Left cardiac atrium (tissue), 4 donors: ENCODE data around the gene SF3B2. TPM values are rescaled to one million over a fixed set of nuclear protein-coding genes. Genes with fewer than 3 reads are reported as not detected.
"Not testable (repeated sequence)": the region's sequence is repeated elsewhere in the genome, so short reads cannot be mapped to it uniquely, and the experiment has no call there.

Experiments used
- ATAC-seq, 2 donors: fragments of 200-7000 bp; cut with Tn5 transposase; one replicate each; pipeline ENCODE4 v1.9.1; 2020; ENCODE audit warnings: mild to moderate bottlenecking in 2 of 2, moderate library complexity in 2 of 2
- DNase-seq: peaks from one replicate; pipeline ENCODE4 v3.0.0-alpha.2; 2020
- intact Hi-C, 2 donors: fragments of 100-400 bp; cut with DNase I; formaldehyde crosslinking; loops; one replicate each; pipeline versions ENCODE4 v1.14.1 to v1.15.1; 2022 to 2023
- total RNA-seq, 2 donors: library from RNA; stranded (reverse); fragmentation: NEBNext Ultra II Directional; extraction: Animal tissue kit (Norgen Biotek cat#: 25700); gene quantifications; one replicate each; pipeline ENCODE4 v1.2.1, GENCODE V29; 2021
- donor health status: DM: no; HTN: yes; CAD: no.
- donor health status: DM: no; HTN: yes; CAD: no; lungs with severe emphysema.
- donor health status: DM: yes; HTN: yes; CAD: no.
- donor health status: Dilated cardiomyopathy.

SF3B2 gene
- total RNA-seq, 2 donors from 2014 or later = 78.7 to 101 TPM

DNA sequence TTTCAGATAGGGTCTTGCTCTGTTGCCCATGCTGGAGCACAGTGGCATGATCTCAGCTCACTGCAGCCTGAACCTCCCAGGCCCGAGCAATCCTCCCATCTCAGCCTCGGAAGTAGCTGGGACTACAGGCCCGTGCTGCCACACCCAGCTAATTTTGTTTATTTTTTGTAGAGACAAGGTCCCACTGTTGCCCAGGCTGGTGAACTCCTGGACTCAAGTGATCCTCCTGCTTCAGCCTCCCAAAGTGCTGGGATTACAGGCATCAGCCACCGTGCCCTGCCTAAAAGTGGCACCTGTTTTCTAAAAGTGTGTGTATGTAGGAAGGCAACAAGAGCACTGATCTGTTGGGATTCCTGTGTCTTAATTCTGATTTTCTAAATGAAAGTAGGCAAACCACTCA lies 38.1 kb downstream of the SF3B2 start:
- intact Hi-C loops = no loop called here
- ATAC-seq (no peak), DNase-seq (no peak)

- ATAC-seq, intact Hi-C loops, DNase-seq: not testable (repeated sequence)
Observed at GRCh38 chr11:66092125-66092524, 40.0 kb downstream of the SF3B2 start.

- intact Hi-C loops, ATAC-seq, DNase-seq: not testable (repeated sequence)
Observed at GRCh38 chr11:66099746-66100145, 47.6 kb downstream of the SF3B2 start.

DNA sequence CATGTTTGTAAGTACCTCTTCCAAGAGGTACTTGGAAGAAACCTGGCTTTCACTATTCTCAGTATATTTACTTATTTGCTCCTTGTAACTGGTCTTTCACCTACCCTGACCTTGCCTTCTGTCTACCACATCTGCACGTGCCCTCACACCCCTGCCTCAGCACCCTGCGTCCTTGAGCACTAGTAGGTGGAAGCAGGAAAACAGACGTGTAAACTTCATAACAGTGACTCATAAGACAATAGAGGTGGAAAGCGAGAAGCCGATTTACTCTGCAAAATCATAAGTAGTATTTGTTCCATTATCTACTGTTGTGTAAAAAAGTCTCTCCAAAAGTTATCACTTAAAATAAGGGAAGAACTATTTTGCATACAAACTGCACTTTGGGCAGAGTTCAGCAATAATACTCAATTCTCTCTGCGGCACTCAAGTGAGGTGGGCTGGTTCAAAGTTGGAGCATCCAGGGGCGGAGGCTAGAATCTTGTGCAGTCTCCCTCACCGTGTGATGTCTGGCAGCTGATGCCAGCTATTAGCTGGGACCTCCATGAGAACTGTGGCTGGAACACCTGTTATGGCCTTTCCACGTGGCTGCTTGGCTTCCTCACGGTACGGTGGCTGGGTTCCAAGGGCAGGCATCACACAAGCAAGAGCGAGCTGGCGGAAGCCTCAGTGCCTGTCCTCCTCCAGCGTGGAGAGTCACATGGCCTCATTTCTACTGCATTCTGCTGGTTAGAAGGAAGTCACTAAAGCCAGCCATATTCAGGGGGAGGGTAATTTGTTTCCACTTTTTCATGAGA lies 48.3 kb downstream of the SF3B2 start:
- intact Hi-C loops = no loop called here
- ATAC-seq = peak; percentile 90 to 92
- peak; percentile 74 for DNase-seq

GRCh38 chr11:66101066-66101464 lies 48.9 kb downstream of the SF3B2 start:
- no peak for DNase-seq
- intact Hi-C loops = no loop called here
- no peak for ATAC-seq

DNA sequence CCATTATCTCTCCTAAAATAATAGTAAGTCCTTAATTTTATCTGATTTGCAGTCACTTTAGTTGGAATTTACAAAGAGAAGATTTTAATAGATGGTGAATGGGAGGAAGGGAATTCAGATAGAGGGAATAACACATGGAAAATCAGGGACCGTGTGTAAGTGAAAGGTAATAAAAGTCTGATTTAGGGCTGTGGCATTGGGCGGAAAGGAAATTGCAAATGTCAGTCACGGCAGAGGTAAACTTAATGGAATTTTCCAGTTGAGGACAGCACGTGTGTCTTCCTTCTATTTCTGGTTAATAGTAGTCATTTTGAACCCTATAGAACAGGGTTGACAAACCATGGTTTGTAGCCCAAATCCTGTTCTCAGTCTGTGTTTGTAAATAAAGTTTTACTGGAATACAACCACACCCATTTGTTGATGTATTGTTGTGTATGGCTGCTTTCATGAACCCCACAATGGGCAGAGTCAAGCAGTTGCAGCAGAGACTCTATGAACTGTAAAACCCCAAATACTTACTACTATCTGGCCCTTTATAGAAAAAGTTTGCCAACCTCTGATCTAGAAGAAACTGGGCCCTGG lies 52.0 kb downstream of the SF3B2 start:
- DNase-seq (no peak), ATAC-seq (no peak)
- intact Hi-C loops = no loop called here

GRCh38 chr11:66106786-66107599 lies 54.8 kb downstream of the SF3B2 start:
- ATAC-seq (no peak), DNase-seq (no peak)
- intact Hi-C loops = no loop called here

DNA sequence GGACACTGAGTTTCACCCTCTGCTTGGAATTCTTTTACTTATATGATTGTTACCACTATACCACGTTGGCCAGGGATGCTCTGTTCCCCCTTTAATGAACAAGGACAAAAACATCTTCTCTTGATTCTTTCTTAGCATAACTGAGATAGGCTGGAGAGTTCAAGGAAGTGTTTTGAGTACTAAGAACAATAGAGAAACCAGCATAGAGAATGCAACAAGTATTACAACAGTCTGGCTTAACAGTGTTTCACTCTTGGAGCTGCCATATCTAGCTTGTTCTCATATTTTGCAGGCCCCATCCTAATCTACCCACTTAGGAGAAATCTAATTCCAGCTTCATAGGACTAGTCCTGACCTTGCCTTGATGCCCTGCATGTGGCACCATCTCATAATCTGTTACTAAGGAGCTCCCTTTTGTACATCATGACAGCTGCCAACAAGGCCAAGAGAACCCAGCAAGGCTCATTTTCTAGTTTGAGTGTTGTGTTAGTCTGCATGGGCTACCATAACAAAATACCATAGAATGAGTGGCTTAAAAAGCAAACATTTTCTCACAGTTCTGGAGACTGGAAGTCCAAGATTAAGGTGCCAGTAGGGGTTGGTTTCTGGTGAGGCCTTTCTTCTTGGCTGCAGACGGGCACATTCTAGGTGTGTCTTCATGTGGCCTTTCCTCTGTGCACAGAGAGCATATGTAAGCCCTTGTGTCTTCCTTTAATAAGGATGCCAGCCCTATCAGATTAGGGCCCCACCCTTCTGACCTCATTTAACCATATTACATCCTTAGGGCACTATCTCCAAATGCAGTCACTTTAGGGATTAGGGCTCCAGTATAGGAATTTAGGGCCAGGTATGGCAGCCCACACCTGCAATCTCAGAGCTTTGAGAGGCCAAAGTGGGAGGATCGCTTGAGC lies 55.7 kb downstream of the SF3B2 start:
- no peak for ATAC-seq
- intact Hi-C loops = no loop called here
- DNase-seq = no peak

GRCh38 chr11:66109294-66109693 lies 57.1 kb downstream of the SF3B2 start:
- intact Hi-C loops = no loop called here
- DNase-seq = no peak
- ATAC-seq = no peak

DNA sequence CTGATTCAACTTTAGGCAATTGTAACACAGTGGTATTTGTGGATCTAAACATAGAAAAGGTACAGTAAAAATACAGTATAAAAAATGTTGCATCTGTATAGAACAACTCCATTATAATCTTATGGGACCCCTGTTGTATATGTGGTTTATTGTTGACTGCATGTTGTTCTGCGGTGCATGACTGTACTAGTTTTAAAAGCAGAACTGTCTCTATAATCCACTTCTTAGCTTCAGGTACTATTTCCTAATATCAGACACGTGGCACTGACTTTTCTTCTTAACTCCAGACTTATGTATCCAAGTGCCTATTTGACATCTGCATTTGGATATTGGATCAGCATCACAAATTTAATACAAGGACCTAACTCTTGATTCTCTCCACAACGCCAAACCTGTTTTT lies 59.0 kb downstream of the SF3B2 start:
- DNase-seq (no peak), ATAC-seq (no peak)
- intact Hi-C loops = no loop called here

GRCh38 chr11:66112041-66112491 lies 59.9 kb downstream of the SF3B2 start:
- intact Hi-C loops = no loop called here

GRCh38 chr11:66112601-66113499 lies 60.7 kb downstream of the SF3B2 start:
- intact Hi-C loops = no loop called here
- ATAC-seq (peak; percentile 63 to 77), DNase-seq (peak; percentile 44)

More at GRCh38 chr11:66112041-66112491, 59.9 kb downstream of the SF3B2 start:
- DNase-seq = no peak
- ATAC-seq = peak; percentile 17 to 64

GRCh38 chr11:66114957-66115356 lies 62.8 kb downstream of the SF3B2 start:
- ATAC-seq, DNase-seq, intact Hi-C loops: not testable (repeated sequence)

DNA sequence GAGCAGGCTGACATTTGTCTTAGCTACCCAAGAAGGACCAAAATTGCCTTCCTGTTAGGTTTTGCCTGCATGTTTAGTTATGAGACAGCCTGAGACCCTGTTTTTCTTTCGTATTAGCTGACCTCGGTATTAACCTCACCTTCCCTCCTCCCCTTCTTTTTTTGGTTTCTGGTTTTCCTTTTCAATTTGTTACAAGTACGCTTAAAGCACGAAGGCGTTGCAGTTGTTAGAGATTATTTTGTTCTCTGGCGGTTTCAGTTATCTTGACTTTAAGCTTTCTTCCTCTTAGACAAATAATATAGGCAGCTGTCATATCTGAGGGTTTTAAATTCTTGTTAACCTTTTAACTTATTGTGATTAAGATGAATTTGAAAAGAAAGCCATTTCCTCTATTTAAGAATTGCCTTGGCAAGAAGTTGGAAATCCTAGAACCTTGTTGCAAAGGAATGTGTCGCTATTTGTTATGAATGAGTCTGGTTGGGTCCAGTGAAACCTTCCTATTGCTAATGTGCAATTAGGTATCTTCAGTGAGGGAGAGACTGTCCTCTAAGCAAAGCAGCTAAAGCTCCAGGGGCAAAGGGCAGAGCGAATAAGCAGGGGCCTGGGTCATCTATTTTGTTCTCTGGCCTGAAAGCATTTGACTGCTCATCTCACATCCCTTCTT lies 63.6 kb downstream of the SF3B2 start:
- no peak for ATAC-seq
- intact Hi-C loops = no loop called here
- DNase-seq = no peak

DNA sequence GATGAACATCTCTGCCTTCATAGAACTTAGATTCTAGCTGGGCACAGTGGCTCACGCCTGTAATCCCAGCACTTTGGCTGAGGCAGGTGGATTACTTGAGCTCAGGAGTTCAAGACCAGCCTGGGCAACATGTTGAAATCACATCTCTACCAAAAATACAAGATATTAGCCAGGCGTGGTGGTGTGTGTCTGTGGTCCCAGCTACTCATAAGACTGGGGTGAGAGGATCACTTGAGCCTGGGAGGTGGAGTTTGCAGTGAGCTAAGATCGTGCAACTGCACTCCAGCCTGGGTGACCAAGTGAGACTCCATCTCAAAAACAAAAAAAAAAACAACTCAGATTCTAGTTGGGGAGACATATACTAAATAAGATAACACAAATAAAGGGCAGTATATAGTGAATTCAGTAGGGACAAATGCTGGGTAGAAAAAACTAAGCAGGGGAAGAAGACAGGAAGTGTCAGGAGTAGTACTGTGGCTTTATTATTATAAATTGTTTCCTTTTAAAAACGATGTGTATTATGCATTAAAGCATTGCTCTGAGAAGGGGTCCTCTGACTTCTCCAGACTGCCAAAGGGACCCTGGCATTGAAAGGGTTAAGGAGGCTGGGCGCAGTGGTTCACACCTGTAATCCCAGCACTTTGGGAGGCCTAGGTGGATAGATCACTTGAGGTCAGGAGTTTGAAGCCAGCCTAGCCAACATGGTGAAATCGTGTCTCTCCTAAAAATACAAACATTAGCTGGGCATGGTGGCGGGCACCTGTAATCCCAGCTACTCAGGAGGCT lies 64.6 kb downstream of the SF3B2 start:
- DNase-seq = no peak
- intact Hi-C loops = no loop called here
- no peak for ATAC-seq

GRCh38 chr11:66118847-66119246 lies 66.7 kb downstream of the SF3B2 start:
- ATAC-seq = peak in 1 of 2 donors; percentile 31
- no peak for DNase-seq
- intact Hi-C loops = no loop called here
